GM13977 (cell line): ENCODE measurements around the gene HTATSF1.

Experiments used
- DNase-seq: peaks from one replicate; pipeline ENCODE4 v3.0.0; 2012; ENCODE audit warnings: low spot score
- in situ Hi-C: fragments of 300-500 bp; cut with MboI; formaldehyde crosslinking; loops from one replicate; pipeline ENCODE4 v1.12.0; 2022; ENCODE audit warnings: low sequenced_read_pairs, low pct_unique_long_range_greater_than_20kb, mixed read lengths, inconsistent platforms; ENCODE audit not compliant: unreplicated experiment
- TF ChIP-seq, protein P1 (sequence below): IDR thresholded peaks from 2 replicates; pipeline ENCODE4 v1.5.1; 2012; ENCODE audit warnings: mild to moderate bottlenecking, control low read depth; ENCODE audit not compliant: insufficient read depth; ENCODE audit errors: extremely low read depth, missing control alignments

The HTATSF1 gene, protein sequence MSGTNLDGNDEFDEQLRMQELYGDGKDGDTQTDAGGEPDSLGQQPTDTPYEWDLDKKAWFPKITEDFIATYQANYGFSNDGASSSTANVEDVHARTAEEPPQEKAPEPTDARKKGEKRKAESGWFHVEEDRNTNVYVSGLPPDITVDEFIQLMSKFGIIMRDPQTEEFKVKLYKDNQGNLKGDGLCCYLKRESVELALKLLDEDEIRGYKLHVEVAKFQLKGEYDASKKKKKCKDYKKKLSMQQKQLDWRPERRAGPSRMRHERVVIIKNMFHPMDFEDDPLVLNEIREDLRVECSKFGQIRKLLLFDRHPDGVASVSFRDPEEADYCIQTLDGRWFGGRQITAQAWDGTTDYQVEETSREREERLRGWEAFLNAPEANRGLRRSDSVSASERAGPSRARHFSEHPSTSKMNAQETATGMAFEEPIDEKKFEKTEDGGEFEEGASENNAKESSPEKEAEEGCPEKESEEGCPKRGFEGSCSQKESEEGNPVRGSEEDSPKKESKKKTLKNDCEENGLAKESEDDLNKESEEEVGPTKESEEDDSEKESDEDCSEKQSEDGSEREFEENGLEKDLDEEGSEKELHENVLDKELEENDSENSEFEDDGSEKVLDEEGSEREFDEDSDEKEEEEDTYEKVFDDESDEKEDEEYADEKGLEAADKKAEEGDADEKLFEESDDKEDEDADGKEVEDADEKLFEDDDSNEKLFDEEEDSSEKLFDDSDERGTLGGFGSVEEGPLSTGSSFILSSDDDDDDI

DNA sequence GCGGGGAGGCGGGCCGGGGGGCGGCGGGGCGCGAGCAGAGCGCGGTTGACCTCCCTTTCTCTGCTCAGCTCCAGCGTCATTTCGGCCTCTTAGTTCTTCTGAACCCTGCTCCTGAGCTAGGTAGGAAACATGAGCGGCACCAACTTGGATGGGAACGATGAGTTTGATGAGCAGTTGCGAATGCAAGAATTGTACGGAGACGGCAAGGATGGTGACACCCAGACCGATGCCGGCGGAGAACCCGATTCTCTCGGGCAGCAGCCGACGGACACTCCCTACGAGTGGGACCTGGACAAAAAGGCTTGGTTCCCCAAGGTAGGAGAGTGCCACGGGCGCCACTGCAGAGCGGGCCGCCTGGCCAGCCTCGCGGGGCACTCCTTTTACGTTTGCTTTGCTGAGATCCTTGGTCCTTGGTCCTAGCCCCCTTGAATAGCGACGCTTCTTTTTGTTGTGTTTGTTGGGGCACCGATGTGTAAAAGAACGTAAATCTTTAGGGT, at the start of gene HTATSF1:
HTATSF1 (plus strand) TSS at position 37 of the 497 bp plus-strand sequence; CDS start at position 130, 93 bp downstream.
- no peak for DNase-seq
- in situ Hi-C loops = no loop called here
- TF ChIP-seq, protein P1, sequence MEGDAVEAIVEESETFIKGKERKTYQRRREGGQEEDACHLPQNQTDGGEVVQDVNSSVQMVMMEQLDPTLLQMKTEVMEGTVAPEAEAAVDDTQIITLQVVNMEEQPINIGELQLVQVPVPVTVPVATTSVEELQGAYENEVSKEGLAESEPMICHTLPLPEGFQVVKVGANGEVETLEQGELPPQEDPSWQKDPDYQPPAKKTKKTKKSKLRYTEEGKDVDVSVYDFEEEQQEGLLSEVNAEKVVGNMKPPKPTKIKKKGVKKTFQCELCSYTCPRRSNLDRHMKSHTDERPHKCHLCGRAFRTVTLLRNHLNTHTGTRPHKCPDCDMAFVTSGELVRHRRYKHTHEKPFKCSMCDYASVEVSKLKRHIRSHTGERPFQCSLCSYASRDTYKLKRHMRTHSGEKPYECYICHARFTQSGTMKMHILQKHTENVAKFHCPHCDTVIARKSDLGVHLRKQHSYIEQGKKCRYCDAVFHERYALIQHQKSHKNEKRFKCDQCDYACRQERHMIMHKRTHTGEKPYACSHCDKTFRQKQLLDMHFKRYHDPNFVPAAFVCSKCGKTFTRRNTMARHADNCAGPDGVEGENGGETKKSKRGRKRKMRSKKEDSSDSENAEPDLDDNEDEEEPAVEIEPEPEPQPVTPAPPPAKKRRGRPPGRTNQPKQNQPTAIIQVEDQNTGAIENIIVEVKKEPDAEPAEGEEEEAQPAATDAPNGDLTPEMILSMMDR = no peak

DNA sequence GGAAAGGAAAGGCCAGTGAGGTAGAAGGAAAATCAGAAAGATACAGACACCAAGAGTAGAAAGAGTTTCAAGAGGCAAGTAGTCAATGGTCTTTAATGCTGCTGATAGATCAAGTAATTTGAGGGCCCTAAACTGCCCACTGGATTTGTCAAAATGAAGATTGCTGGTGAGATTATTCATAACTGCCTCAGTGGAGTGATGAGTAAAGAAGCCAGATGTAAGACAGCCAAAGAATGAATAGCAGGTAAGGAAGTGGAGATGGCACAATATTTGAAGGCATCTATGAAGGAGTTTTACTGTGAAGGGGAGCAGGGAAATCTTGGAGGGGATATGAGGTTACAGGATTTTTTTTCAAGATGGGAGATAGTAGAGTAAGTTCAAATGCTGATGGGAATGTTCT, 49.4 kb upstream of the HTATSF1 start:
- no peak for DNase-seq
- TF ChIP-seq, protein P1 = no peak
- in situ Hi-C loops = no loop called here

DNA sequence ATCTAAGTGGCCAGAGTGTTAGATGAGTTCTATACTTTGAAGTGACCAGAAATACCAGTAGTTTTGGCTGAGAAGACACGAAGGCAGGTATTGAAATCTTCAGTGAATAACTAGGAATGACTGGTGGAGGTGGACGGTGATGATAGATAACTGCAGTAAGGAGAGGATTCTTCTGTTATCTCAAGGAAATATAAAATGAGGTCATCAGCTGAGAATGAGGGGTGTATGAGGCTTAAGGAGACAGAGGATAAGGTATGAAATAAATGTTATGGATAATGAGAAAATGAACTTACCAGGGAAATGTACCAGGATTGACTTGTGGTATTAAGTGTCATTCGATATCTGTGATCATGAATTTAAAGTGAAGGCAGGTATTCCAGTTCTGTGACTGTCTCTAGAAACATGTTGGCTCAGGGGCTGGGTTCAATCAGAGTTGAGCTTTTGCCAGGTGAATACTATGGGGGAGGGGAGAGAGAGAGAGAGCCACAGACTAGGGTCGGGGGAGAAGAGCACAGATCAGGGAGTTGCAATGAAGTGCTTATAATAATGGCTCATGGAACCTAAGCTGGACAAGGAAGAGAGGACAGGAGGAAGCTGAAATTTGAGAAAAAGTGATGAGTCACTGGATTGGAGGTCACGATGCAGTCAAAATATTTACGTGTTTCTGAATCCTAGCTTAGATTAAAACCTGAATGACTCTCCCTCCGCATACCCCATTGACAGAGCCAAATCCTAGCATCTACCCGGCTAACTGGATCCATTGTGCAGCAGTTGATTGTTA, 47.2 kb upstream of the HTATSF1 start:
- TF ChIP-seq, protein P1 = no peak
- in situ Hi-C loops = no loop called here
- no peak for DNase-seq

DNA sequence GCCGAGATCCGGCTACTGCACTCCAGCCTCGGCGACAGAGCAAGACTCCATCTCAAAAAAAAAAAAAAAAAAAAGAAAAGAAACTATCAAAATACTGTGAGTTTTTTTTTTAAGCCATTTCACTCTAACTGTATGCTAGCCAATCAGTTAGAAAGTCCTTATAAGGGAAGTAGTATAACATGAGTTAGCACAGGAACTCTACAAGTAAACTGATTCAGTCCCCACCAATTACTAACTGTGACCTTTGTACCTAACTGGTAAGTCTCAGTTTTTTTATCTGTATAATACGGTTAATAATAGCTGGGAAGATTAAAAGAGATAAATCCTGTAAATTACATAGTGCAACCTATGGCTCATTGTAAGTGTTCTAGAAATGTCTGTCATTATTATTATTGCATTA, 44.8 kb upstream of the HTATSF1 start:
- TF ChIP-seq, protein P1 = no peak
- in situ Hi-C loops = no loop called here
- DNase-seq = no peak

DNA sequence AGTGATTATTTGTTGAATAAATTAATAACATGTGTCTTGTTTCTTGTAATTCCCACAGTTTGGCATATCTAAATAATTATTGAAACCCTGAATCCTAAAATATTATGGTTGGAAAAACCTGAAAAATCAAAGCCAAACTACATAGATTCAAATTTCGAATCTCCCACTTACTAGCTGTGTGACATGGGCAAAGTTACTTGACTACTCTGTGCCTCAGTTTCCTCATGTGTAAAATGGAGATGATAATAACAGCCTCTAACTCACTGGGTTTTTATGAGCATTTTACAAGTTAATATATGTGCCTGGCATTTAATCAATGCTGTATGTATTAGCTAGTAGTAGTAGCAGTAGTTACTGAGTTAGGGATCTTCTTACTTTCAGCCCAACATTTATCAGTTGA, 44.3 kb upstream of the HTATSF1 start:
- TF ChIP-seq, protein P1 = no peak
- in situ Hi-C loops = no loop called here
- no peak for DNase-seq

GRCh38 chrX:136453771-136454170, 43.6 kb upstream of the HTATSF1 start:
- in situ Hi-C loops = no loop called here
- no peak for DNase-seq

More at GRCh38 chrX:136453771-136454170, 43.6 kb upstream of the HTATSF1 start:
- TF ChIP-seq, protein P1 = no peak
